NOMO-1 (cell line): Measurements from ENCODE around the gene ZNHIT3.

Source experiments
- DNase-seq, 2 experiments: peaks; one replicate each; lab custom pipeline; 2025; ENCODE audit not compliant: unreplicated experiment in 2 of 2; lab: John Stamatoyannopoulos, UW

Gene ZNHIT3

GRCh38 chr17:36545077-36545464 lies 58.6 kb downstream of the ZNHIT3 start:
- no peak for DNase-seq
